Measurements from ENCODE around the gene NETO2.

The NETO2 gene

DNA sequence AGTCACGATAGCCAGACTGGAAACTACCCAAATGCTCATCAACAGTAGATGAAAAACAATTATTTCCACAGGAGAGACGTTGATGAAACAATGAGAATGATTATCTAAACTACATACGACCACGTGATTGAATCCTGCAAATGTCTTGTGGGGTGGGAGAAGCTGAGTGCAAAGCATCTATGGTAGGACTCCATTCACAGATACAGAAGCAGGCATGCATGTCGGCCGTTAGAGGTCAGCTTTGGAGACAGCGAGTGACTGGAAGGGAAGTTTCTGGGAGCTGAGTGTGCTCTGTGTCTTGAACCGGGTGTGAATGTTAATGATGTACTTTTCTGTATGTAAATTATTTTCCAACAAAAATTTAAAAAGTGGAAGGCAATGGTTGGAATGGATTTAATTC is 98.7 kb downstream of the NETO2 start:
- Histone ChIP-seq H3K36me3 (ENCODE audit: low read length) (no peaks in the 10 kb centered on the region), H3K27ac (ENCODE audit: low read depth, low read length) (no peak overlapping the region), H3K4me3 (ENCODE audit: insufficient read depth, low read length, poor library complexity, severe bottlenecking) (no peak overlapping the region), H3K9ac (ENCODE audit: low read length) (no peak overlapping the region), H2AFZ (ENCODE audit: low read depth, low read length, severe bottlenecking) (no peak overlapping the region), H3K4me2 (ENCODE audit: low read depth, low read length, poor library complexity, severe bottlenecking) (no peak overlapping the region), H4K20me1 (ENCODE audit: low read depth, low read length) (no peaks in the 10 kb centered on the region), H3K9me3 (ENCODE audit: insufficient read depth, low read length) (no peaks in the 10 kb centered on the region), H3K27me3 (ENCODE audit: low read length) (no peaks in the 10 kb centered on the region), H3K9me2 (replicated peaks; ENCODE audit: insufficient read depth, low read length) (no peaks in the 10 kb centered on the region), H3K79me2 (ENCODE audit: insufficient read depth, low read length) (no peaks in the 10 kb centered on the region), H3F3A (ENCODE audit: insufficient read depth) (no peaks in the 10 kb centered on the region)
- TF ChIP-seq EZH2phosphoT487 (conservative IDR thresholded peaks at IDR 0.05; ENCODE audit: low read length), result no peak
- TF ChIP-seq, protein P1, sequence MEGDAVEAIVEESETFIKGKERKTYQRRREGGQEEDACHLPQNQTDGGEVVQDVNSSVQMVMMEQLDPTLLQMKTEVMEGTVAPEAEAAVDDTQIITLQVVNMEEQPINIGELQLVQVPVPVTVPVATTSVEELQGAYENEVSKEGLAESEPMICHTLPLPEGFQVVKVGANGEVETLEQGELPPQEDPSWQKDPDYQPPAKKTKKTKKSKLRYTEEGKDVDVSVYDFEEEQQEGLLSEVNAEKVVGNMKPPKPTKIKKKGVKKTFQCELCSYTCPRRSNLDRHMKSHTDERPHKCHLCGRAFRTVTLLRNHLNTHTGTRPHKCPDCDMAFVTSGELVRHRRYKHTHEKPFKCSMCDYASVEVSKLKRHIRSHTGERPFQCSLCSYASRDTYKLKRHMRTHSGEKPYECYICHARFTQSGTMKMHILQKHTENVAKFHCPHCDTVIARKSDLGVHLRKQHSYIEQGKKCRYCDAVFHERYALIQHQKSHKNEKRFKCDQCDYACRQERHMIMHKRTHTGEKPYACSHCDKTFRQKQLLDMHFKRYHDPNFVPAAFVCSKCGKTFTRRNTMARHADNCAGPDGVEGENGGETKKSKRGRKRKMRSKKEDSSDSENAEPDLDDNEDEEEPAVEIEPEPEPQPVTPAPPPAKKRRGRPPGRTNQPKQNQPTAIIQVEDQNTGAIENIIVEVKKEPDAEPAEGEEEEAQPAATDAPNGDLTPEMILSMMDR (IDR thresholded peaks at IDR 0.05; ENCODE audit: insufficient read depth, low read length, poor library complexity, severe bottlenecking), result no peak

DNA sequence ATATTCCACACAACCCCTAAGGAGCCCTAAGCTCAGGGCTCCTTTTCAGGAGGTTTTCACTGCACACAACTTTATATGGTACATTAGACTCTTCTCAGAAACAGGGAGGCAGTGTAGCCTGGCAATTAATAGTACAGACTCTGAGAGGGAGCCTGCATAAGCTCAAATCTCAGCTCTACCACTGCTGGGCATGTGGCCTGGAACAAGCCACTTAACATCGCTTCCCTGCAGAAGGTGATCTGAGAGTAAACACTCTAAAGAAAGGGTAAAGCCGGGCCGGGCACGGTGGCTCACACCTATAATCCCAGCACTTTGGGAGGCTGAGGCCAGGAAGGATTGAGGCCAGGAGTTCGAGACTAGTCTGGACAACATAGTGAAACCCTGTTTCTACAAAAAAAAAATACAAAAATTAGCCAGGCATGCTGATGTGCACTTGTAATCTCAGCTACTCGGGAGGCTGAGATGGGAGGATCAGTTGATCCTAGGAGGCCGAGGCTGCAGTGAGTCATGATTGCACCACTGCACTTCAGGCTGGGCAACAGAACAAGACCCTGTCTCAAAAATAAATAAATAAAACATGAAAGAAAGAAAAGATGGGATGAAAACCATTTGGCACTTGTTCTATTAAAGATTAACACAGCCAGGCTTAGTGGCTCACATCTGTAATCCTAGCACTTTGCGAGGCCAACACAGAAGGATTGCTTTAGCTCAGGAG is 99.6 kb downstream of the NETO2 start:
- H3K36me3 ChIP-seq (ENCODE audit: low read length), result no peaks in the 10 kb centered on the region
- no peaks in the 10 kb centered on the region for H3K9me2 ChIP-seq (replicated peaks; ENCODE audit: insufficient read depth, low read length)
- no peak for TF ChIP-seq EZH2phosphoT487 (conservative IDR thresholded peaks at IDR 0.05; ENCODE audit: low read length)
- TF ChIP-seq, protein P1 (IDR thresholded peaks at IDR 0.05; ENCODE audit: insufficient read depth, low read length, poor library complexity, severe bottlenecking), result no peak
- H3K4me2 ChIP-seq (ENCODE audit: low read depth, low read length, poor library complexity, severe bottlenecking), result no peak overlapping the region
- no peaks in the 10 kb centered on the region for H3K79me2 ChIP-seq (ENCODE audit: insufficient read depth, low read length)
- H3K27ac ChIP-seq (ENCODE audit: low read depth, low read length), result no peak overlapping the region
- no peaks in the 10 kb centered on the region for H3K9me3 ChIP-seq (ENCODE audit: insufficient read depth, low read length)
- no peaks in the 10 kb centered on the region for H3K27me3 ChIP-seq (ENCODE audit: low read length)
- no peaks in the 10 kb centered on the region for H3F3A ChIP-seq (ENCODE audit: insufficient read depth)
- H3K4me3 ChIP-seq (ENCODE audit: insufficient read depth, low read length, poor library complexity, severe bottlenecking), result no peak overlapping the region
- no peak overlapping the region for H2AFZ ChIP-seq (ENCODE audit: low read depth, low read length, severe bottlenecking)
- H3K9ac ChIP-seq (ENCODE audit: low read length), result no peak overlapping the region
- no peaks in the 10 kb centered on the region for H4K20me1 ChIP-seq (ENCODE audit: low read depth, low read length)

DNA sequence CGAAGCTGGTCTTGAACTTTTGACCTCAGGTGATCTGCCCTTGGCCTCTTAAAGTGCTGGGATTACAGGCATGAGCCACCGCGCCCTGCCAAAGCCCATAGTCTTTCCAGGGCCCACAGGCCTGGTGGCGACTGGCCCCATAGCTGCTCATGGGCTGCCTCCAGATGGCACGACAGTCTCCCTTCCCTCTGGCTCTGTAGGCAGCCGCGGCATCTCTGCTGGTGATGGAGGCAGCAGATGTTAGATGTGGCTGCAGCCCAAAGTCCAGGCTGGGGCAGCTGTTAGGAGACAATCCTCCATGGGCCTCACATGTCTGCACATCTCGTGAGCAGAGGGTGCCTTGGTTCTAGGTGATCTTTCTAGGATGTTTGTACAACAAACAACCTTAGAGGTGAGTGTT is 100.5 kb downstream of the NETO2 start:
- Histone ChIP-seq H2AFZ (ENCODE audit: low read depth, low read length, severe bottlenecking) (no peak overlapping the region), H3K9me3 (ENCODE audit: insufficient read depth, low read length) (no peaks in the 10 kb centered on the region), H3K79me2 (ENCODE audit: insufficient read depth, low read length) (no peaks in the 10 kb centered on the region), H3F3A (ENCODE audit: insufficient read depth) (no peaks in the 10 kb centered on the region), H4K20me1 (ENCODE audit: low read depth, low read length) (no peaks in the 10 kb centered on the region), H3K4me2 (ENCODE audit: low read depth, low read length, poor library complexity, severe bottlenecking) (no peak overlapping the region), H3K9ac (ENCODE audit: low read length) (no peak overlapping the region), H3K9me2 (replicated peaks; ENCODE audit: insufficient read depth, low read length) (no peaks in the 10 kb centered on the region), H3K27ac (ENCODE audit: low read depth, low read length) (no peak overlapping the region), H3K4me3 (ENCODE audit: insufficient read depth, low read length, poor library complexity, severe bottlenecking) (no peak overlapping the region), H3K36me3 (ENCODE audit: low read length) (no peaks in the 10 kb centered on the region), H3K27me3 (ENCODE audit: low read length) (no peaks in the 10 kb centered on the region)
- no peak for TF ChIP-seq EZH2phosphoT487 (conservative IDR thresholded peaks at IDR 0.05; ENCODE audit: low read length)
- TF ChIP-seq, protein P1 (IDR thresholded peaks at IDR 0.05; ENCODE audit: insufficient read depth, low read length, poor library complexity, severe bottlenecking), result no peak
